Measurements from ENCODE around the gene CACNG4. TPM values are rescaled to one million over a fixed set of nuclear protein-coding genes. Genes with fewer than 3 reads are reported as not detected.

CACNG4 gene
- total RNA-seq, 6 experiments from 2014 or later = not detected

DNA sequence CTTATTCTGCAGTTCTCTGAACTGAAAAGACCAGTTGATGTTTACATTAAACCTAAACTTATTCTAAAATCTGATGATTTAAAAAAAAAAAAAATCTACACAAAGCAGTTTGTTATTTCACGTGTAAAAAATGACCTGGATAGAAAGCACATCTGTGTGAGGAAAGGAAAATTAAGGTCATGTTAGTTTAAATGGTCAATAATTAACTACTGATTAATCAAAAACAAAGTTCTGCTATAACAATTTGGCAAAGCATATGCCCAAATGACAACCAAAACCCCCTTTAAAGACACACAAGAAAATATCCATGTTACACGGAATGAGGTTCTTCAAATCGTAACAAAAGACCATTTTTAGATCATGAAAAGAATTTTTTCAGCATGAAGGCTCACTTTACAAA, 110.3 kb downstream of the CACNG4 start:
- Mint-ChIP-seq H3K36me3 (ENCODE audit: low read depth) (peaks cover 22% of the 10 kb centered on the region), H3K9me3 (no peaks in the 10 kb centered on the region), H3K27ac (no peak overlapping the region), H3K4me3 (no peak overlapping the region), H3K4me1 (ENCODE audit: low read depth) (no peaks in the 10 kb centered on the region), H3K27me3 (ENCODE audit: insufficient read depth) (peaks cover 2% of the 10 kb centered on the region)
- TF ChIP-seq, protein P1, sequence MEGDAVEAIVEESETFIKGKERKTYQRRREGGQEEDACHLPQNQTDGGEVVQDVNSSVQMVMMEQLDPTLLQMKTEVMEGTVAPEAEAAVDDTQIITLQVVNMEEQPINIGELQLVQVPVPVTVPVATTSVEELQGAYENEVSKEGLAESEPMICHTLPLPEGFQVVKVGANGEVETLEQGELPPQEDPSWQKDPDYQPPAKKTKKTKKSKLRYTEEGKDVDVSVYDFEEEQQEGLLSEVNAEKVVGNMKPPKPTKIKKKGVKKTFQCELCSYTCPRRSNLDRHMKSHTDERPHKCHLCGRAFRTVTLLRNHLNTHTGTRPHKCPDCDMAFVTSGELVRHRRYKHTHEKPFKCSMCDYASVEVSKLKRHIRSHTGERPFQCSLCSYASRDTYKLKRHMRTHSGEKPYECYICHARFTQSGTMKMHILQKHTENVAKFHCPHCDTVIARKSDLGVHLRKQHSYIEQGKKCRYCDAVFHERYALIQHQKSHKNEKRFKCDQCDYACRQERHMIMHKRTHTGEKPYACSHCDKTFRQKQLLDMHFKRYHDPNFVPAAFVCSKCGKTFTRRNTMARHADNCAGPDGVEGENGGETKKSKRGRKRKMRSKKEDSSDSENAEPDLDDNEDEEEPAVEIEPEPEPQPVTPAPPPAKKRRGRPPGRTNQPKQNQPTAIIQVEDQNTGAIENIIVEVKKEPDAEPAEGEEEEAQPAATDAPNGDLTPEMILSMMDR (IDR thresholded peaks at IDR 0.05) = no peak
- DNase-seq = no peak

DNA sequence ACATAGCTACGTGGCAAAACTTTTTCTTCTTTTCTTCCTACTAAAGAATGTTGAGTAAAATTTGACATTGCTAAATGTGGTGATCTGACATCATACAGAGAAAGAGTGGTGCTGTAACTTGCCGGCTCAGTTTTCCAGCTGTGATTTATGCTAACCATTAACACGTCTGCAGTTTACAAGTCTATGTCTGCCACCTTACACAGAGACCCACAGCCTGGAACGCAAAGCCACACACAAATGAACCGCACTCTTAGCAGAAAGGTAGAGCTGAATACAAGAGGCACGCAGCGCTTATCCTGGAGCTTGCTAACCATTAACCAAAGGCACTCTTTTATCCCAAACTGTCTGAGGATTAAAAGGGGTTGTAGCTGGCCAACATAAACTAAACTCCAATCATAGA, 111.8 kb downstream of the CACNG4 start:
- DNase-seq = no peak
- Mint-ChIP-seq H3K9me3 (no peaks in the 10 kb centered on the region), H3K27me3 (ENCODE audit: insufficient read depth) (peaks cover 2% of the 10 kb centered on the region), H3K4me3 (no peak overlapping the region), H3K4me1 (ENCODE audit: low read depth) (no peaks in the 10 kb centered on the region), H3K36me3 (ENCODE audit: low read depth) (peaks cover 16% of the 10 kb centered on the region), H3K27ac (no peak overlapping the region)
- TF ChIP-seq, protein P1 (IDR thresholded peaks at IDR 0.05) = no peak

DNA sequence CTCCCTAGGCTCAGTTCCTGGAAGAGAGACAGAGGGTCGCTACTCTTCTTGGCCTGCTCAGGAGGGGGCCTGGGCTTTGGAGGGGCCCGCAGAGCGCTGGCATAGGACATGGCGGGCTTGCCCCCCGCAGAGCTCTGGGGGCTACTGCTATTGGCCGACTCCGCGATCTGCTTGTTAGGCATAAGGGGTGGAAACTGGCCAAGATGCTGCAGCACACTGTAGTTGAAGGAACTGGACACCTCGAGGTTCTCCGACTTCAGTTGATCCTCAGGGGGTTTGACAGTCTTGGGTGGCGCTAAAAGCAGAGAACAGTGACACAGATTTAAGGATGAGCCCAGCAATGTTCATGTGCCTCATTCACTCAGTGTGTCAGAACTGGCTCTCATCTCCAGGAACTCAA, 113.8 kb downstream of the CACNG4 start:
- TF ChIP-seq, protein P1 (IDR thresholded peaks at IDR 0.05) = no peak
- H3K27me3 Mint-ChIP-seq (ENCODE audit: insufficient read depth) = no peaks in the 10 kb centered on the region
- H3K36me3 Mint-ChIP-seq (ENCODE audit: low read depth) = peaks cover 5% of the 10 kb centered on the region
- no peak for DNase-seq
- H3K27ac Mint-ChIP-seq = no peak overlapping the region
- H3K9me3 Mint-ChIP-seq = no peaks in the 10 kb centered on the region
- H3K4me1 Mint-ChIP-seq (ENCODE audit: low read depth) = no peaks in the 10 kb centered on the region
- H3K4me3 Mint-ChIP-seq = no peak overlapping the region

DNA sequence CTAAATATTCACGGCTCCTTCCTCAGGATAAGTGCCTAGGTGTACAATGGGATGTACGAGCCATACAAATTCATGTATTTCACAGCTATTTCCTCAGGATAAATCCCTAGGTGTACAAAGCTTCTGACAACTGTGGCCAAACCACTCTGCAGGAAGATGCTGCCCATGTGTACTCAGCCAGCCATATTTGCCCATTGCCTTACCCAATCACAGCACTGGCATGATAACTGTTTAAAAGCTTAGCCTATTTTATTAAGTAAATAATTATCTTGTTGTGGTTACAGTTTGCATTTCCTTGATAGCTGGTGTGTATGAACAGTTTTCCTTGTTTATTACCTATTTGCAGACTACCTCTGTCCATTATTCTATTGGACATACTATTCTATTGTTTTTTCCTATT, 115.0 kb downstream of the CACNG4 start:
- TF ChIP-seq, protein P1 (IDR thresholded peaks at IDR 0.05) = no peak
- no peaks in the 10 kb centered on the region for H3K9me3 Mint-ChIP-seq
- H3K4me1 Mint-ChIP-seq (ENCODE audit: low read depth) = no peaks in the 10 kb centered on the region
- no peak for DNase-seq
- no peak overlapping the region for H3K27ac Mint-ChIP-seq
- H3K4me3 Mint-ChIP-seq = no peak overlapping the region
- H3K27me3 Mint-ChIP-seq (ENCODE audit: insufficient read depth) = no peaks in the 10 kb centered on the region
- H3K36me3 Mint-ChIP-seq (ENCODE audit: low read depth) = no peaks in the 10 kb centered on the region; the same call in 1 of the 2 replicates

DNA sequence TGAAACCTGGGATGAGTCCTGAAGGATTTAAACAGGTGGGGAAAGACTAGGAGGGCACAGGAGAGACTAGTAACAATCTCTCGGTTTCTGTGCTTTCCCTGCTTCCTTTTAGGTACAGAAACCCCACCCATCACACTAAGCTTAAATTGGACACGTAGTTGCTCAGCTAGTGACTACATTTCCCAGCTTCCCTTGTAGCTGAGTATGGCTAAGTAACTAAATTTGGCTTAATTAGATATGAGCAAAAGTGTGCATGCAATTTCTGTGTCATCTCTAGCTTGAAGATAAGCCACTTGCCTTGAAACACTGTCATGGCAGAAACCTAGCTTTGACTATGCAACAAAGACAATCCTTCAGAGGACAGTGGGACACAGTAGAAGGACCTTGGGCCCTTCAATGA, 116.3 kb downstream of the CACNG4 start:
- TF ChIP-seq, protein P1 (IDR thresholded peaks at IDR 0.05) = no peak
- Mint-ChIP-seq H3K27me3 (ENCODE audit: insufficient read depth) (no peaks in the 10 kb centered on the region), H3K27ac (no peak overlapping the region), H3K4me1 (ENCODE audit: low read depth) (no peaks in the 10 kb centered on the region), H3K36me3 (ENCODE audit: low read depth) (peaks cover 5% of the 10 kb centered on the region), H3K4me3 (no peak overlapping the region), H3K9me3 (no peaks in the 10 kb centered on the region)
- DNase-seq = no peak

DNA sequence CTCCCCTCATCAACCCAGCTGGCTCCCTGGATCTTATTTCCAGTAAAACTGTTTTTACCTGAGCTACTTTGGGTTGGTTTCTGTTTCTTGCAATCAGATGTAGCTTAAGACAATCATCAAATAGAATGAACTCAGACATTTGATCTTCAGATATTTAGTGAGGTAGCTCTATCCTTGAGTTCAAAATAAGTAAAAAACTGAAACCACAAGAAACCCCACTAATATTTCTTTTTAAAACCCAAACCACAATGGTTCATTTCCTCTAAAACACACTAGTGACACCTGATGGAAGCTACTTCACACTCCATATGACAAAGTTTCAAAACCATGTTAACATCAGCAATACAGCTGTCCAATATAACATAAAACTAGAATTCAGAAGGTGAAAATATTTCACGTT, 117.6 kb downstream of the CACNG4 start:
- Mint-ChIP-seq H3K27ac (no peak overlapping the region), H3K4me3 (no peak overlapping the region), H3K36me3 (ENCODE audit: low read depth) (peaks cover 9% of the 10 kb centered on the region), H3K27me3 (ENCODE audit: insufficient read depth) (no peaks in the 10 kb centered on the region), H3K9me3 (no peaks in the 10 kb centered on the region), H3K4me1 (ENCODE audit: low read depth) (no peaks in the 10 kb centered on the region)
- TF ChIP-seq, protein P1 (IDR thresholded peaks at IDR 0.05) = no peak
- no peak for DNase-seq

All from HFFc6 (cell line).